ENCODE measurements around the gene ST3GAL4. TPM values are rescaled to one million over a fixed set of nuclear protein-coding genes. Genes with fewer than 3 reads are reported as not detected.

ST3GAL4 gene
- total RNA-seq, 1 experiment from 2014 or later = 17.3 TPM

DNA sequence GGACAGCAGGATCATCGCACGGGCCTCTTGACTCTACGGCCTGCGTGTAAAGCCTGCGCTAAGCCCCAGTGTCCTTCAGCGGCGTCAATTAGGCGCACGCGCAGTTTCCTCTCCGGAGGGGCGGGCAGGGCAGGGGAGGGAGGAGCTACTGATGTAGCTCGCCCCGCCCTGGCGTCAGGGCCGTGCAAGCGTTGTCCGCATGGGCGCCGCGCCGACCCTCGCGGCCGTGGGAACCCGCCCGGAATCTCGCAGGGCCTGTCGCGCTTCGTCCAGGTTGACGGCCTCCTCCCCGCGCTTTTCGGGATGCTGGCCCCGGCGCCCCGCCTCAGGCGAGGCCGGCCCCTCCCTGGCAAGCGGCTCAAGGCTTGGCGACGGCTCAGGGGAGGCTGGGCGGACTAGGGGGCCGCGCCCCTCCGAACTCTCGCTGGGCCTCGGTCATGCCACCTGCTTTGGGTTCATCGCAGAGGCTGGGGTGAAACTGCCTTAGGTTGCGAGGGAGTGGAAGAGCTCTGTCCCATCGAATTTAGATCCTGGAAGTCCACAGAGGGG is 61.1 kb downstream of the ST3GAL4 start (continued):
- no peak for TF ChIP-seq SMAD3 (CRISPR knock-in tag; IDR thresholded peaks at IDR 0.05; ENCODE audit: borderline replicate concordance)
- no peak for TF ChIP-seq ZNF317 (CRISPR knock-in tag; IDR thresholded peaks at IDR 0.05; ENCODE audit: borderline replicate concordance, low read depth)
- TF ChIP-seq, protein P1, sequence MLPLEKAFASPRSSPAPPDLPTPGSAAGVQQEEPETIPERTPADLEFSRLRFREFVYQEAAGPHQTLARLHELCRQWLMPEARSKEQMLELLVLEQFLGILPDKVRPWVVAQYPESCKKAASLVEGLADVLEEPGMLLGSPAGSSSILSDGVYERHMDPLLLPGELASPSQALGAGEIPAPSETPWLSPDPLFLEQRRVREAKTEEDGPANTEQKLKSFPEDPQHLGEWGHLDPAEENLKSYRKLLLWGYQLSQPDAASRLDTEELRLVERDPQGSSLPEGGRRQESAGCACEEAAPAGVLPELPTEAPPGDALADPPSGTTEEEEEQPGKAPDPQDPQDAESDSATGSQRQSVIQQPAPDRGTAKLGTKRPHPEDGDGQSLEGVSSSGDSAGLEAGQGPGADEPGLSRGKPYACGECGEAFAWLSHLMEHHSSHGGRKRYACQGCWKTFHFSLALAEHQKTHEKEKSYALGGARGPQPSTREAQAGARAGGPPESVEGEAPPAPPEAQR (CRISPR knock-in tag; IDR thresholded peaks at IDR 0.05) = no peak
- TF ChIP-seq RELA (CRISPR knock-in tag; IDR thresholded peaks at IDR 0.05; ENCODE audit: borderline replicate concordance) = peak; percentile 51; the same call in 1 of the 2 replicates
- no peak for TF ChIP-seq KAT7 (CRISPR knock-in tag; IDR thresholded peaks at IDR 0.05; ENCODE audit: borderline replicate concordance)
- TF ChIP-seq ZNF423 (CRISPR knock-in tag; IDR thresholded peaks at IDR 0.05) = no peak
- TF ChIP-seq JUN (CRISPR knock-in tag; IDR thresholded peaks at IDR 0.05) = no peak
- TF ChIP-seq, protein P2, sequence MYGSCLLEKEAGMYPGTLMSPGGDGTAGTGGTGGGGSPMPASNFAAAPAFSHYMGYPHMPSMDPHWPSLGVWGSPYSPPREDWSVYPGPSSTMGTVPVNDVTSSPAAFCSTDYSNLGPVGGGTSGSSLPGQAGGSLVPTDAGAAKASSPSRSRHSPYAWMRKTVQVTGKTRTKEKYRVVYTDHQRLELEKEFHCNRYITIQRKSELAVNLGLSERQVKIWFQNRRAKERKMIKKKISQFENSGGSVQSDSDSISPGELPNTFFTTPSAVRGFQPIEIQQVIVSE (CRISPR knock-in tag; IDR thresholded peaks at IDR 0.05; ENCODE audit: borderline replicate concordance) = no peak
- TF ChIP-seq, protein P3, sequence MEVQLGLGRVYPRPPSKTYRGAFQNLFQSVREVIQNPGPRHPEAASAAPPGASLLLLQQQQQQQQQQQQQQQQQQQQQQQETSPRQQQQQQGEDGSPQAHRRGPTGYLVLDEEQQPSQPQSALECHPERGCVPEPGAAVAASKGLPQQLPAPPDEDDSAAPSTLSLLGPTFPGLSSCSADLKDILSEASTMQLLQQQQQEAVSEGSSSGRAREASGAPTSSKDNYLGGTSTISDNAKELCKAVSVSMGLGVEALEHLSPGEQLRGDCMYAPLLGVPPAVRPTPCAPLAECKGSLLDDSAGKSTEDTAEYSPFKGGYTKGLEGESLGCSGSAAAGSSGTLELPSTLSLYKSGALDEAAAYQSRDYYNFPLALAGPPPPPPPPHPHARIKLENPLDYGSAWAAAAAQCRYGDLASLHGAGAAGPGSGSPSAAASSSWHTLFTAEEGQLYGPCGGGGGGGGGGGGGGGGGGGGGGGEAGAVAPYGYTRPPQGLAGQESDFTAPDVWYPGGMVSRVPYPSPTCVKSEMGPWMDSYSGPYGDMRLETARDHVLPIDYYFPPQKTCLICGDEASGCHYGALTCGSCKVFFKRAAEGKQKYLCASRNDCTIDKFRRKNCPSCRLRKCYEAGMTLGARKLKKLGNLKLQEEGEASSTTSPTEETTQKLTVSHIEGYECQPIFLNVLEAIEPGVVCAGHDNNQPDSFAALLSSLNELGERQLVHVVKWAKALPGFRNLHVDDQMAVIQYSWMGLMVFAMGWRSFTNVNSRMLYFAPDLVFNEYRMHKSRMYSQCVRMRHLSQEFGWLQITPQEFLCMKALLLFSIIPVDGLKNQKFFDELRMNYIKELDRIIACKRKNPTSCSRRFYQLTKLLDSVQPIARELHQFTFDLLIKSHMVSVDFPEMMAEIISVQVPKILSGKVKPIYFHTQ (CRISPR knock-in tag; IDR thresholded peaks at IDR 0.05) = no peak
- no peak for TF ChIP-seq FOXJ3 (CRISPR knock-in tag; IDR thresholded peaks at IDR 0.05; ENCODE audit: borderline replicate concordance)
- no peak for TF ChIP-seq EMX1 (CRISPR knock-in tag; IDR thresholded peaks at IDR 0.05)
- peak; percentile 61; the same call in 1 of the 2 replicates for TF ChIP-seq TP53 (CRISPR knock-in tag; IDR thresholded peaks at IDR 0.05)
- TF ChIP-seq, protein P4, sequence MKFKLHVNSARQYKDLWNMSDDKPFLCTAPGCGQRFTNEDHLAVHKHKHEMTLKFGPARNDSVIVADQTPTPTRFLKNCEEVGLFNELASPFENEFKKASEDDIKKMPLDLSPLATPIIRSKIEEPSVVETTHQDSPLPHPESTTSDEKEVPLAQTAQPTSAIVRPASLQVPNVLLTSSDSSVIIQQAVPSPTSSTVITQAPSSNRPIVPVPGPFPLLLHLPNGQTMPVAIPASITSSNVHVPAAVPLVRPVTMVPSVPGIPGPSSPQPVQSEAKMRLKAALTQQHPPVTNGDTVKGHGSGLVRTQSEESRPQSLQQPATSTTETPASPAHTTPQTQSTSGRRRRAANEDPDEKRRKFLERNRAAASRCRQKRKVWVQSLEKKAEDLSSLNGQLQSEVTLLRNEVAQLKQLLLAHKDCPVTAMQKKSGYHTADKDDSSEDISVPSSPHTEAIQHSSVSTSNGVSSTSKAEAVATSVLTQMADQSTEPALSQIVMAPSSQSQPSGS (CRISPR knock-in tag; IDR thresholded peaks at IDR 0.05; ENCODE audit: borderline replicate concordance, low read depth) = no peak
- TF ChIP-seq, protein P5, sequence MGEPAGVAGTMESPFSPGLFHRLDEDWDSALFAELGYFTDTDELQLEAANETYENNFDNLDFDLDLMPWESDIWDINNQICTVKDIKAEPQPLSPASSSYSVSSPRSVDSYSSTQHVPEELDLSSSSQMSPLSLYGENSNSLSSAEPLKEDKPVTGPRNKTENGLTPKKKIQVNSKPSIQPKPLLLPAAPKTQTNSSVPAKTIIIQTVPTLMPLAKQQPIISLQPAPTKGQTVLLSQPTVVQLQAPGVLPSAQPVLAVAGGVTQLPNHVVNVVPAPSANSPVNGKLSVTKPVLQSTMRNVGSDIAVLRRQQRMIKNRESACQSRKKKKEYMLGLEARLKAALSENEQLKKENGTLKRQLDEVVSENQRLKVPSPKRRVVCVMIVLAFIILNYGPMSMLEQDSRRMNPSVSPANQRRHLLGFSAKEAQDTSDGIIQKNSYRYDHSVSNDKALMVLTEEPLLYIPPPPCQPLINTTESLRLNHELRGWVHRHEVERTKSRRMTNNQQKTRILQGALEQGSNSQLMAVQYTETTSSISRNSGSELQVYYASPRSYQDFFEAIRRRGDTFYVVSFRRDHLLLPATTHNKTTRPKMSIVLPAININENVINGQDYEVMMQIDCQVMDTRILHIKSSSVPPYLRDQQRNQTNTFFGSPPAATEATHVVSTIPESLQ (CRISPR knock-in tag; IDR thresholded peaks at IDR 0.05) = no peak
- no peak for TF ChIP-seq GTF2I (CRISPR knock-in tag; conservative IDR thresholded peaks at IDR 0.05)
- TF ChIP-seq ZNF232 (CRISPR knock-in tag; IDR thresholded peaks at IDR 0.05) = no peak
- TF ChIP-seq, protein P6, sequence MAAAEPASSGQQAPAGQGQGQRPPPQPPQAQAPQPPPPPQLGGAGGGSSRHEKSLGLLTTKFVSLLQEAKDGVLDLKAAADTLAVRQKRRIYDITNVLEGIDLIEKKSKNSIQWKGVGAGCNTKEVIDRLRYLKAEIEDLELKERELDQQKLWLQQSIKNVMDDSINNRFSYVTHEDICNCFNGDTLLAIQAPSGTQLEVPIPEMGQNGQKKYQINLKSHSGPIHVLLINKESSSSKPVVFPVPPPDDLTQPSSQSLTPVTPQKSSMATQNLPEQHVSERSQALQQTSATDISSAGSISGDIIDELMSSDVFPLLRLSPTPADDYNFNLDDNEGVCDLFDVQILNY (CRISPR knock-in tag; IDR thresholded peaks at IDR 0.05) = no peak; the same call in none of the 2 replicates
- no peak for TF ChIP-seq IRF2 (CRISPR knock-in tag; IDR thresholded peaks at IDR 0.05; ENCODE audit: borderline replicate concordance, low read depth)
- TF ChIP-seq CREB1 (CRISPR knock-in tag; IDR thresholded peaks at IDR 0.05) = peak; percentile 82; the same call in 1 of the 2 replicates
- no peak for TF ChIP-seq ZNF396 (CRISPR knock-in tag; IDR thresholded peaks at IDR 0.05; ENCODE audit: borderline replicate concordance)
- peak; percentile 50; the same call in 1 of the 2 replicates for TF ChIP-seq NFE2L1 (CRISPR knock-in tag; IDR thresholded peaks at IDR 0.05)
- no peak for TF ChIP-seq ELF4 (CRISPR knock-in tag; IDR thresholded peaks at IDR 0.05; ENCODE audit: low read depth)
- 0 out of 2 replicates have a peak, but pooled peaks have one; percentile 36 for TF ChIP-seq ZNF138 (CRISPR knock-in tag; conservative IDR thresholded peaks at IDR 0.05)
- TF ChIP-seq, protein P7, sequence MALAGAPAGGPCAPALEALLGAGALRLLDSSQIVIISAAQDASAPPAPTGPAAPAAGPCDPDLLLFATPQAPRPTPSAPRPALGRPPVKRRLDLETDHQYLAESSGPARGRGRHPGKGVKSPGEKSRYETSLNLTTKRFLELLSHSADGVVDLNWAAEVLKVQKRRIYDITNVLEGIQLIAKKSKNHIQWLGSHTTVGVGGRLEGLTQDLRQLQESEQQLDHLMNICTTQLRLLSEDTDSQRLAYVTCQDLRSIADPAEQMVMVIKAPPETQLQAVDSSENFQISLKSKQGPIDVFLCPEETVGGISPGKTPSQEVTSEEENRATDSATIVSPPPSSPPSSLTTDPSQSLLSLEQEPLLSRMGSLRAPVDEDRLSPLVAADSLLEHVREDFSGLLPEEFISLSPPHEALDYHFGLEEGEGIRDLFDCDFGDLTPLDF (CRISPR knock-in tag; IDR thresholded peaks at IDR 0.05) = no peak
- TF ChIP-seq ESRRA (CRISPR knock-in tag; IDR thresholded peaks at IDR 0.05; ENCODE audit: borderline replicate concordance) = no peak
- TF ChIP-seq, protein P8, sequence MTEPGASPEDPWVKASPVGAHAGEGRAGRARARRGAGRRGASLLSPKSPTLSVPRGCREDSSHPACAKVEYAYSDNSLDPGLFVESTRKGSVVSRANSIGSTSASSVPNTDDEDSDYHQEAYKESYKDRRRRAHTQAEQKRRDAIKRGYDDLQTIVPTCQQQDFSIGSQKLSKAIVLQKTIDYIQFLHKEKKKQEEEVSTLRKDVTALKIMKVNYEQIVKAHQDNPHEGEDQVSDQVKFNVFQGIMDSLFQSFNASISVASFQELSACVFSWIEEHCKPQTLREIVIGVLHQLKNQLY (CRISPR knock-in tag; IDR thresholded peaks at IDR 0.05) = no peak
- TF ChIP-seq, protein P9, sequence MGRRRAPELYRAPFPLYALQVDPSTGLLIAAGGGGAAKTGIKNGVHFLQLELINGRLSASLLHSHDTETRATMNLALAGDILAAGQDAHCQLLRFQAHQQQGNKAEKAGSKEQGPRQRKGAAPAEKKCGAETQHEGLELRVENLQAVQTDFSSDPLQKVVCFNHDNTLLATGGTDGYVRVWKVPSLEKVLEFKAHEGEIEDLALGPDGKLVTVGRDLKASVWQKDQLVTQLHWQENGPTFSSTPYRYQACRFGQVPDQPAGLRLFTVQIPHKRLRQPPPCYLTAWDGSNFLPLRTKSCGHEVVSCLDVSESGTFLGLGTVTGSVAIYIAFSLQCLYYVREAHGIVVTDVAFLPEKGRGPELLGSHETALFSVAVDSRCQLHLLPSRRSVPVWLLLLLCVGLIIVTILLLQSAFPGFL (CRISPR knock-in tag; IDR thresholded peaks at IDR 0.05; ENCODE audit: borderline replicate concordance) = no peak
